HG03442 (cell line): ENCODE measurements around the gene RPH3AL.

Source experiments
- ATAC-seq: cut with Tn5 transposase; IDR thresholded peaks from one replicate; pipeline ENCODE4 v1.9.1; 2021; ENCODE audit warnings: mild to moderate bottlenecking, moderate library complexity; ENCODE audit not compliant: unreplicated experiment

The RPH3AL gene

DNA sequence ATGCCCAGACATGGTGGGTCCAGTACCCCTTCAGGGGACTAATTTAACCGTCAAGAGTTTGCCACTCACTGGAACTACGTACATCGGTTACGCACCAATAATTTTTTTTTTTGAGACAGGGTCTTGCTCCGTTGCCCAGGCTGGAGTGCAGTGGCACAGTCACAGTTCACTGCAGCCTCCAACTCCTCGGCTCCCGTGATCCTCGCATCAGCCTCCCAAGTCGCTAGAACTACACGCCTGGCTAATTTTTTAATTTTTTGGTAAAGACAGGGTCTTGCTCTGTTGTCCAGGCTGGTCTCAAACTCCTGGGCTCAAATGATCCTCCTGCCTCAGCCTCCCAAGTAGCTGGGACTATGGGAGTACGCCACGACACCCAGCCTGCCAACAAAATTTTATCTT is 15.6 kb downstream of the RPH3AL start:
- ATAC-seq, result no peak

DNA sequence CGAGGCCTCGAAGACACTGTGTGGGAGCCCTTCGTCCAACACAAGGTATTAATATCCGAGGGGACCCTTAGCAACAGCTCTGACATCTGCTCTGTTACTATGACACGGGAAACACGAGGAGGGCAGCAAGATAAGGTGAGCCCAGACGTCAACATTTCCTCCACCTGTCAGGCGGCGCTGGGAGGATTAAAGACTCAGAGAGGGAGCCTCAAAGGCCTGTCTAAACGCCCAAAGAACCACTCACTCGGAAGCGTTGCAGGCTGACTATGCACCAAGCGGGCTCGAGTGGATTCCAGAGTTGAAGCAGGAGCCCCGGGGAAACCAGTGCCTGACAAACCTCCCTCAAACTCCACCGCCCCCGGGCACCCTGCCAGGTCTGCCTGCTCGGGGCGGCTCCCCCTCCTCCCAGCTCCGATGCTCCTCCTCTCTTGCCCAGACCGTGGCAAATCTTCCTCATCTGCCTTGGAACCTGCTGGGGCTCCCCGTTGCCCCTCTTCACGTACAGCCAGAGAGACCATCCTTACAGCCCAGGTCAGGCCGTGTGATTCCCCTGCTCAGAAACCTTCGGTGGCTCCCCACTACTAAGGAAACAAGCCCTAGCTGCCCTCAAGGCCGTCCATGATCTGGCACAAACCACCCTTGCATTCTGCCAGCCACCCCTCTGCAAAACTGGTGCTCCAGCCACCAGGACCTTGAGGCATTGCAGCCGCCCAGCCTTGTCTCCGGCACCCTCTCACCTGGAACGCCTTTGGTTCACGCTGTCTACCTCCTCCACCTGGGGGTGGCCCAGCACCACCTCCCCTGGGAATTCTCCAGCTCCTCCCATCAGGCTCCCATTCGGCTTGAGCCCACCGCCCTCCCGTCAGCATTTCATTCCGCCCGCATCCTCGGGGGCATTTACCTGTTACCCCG is 16.2 kb downstream of the RPH3AL start:
- no peak for ATAC-seq

DNA sequence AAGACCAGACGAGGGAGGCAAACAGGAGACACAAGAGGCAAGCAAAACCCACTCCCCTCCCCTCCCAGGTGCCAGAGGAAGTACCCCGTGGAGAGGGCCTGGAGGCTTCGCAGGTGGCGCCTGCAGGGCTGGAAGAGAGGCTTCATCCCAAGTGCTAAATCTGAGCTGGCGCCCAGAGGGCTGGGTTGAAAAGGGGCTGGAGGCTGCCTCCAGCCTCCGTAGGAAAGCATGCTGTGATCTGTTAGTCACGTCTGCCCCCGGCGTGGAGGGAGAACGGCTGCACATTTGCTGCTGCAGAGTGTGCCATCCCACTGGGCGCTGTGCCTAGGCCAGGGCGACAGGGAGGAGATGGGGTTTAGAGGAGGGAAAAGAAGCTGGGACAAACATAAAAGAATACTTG is 16.9 kb downstream of the RPH3AL start:
- no peak for ATAC-seq

DNA sequence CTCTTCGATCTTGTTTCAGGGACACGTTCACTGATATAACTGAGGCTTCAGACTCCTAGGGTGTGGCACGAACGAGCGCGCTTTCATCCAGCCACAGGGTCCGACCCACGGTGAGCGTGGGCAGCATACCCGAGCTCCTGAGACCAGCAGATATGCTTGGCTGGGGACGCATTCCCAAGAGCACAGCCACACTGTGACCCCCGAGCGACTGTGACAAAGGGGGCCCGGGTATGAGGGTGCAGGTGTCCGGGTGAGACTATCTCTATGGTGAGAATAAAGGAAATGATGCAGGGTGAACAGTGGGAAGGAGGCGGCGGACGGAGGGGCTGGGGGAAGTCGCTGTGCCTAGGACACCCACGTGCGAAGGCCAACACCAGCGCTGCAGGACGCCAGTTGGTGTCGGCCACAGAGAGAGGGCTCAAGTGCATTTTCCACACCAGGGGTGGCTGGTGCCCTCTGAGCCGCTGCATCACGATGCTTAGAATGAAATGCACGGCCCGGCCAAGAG is 17.6 kb downstream of the RPH3AL start:
- ATAC-seq, result no peak

DNA sequence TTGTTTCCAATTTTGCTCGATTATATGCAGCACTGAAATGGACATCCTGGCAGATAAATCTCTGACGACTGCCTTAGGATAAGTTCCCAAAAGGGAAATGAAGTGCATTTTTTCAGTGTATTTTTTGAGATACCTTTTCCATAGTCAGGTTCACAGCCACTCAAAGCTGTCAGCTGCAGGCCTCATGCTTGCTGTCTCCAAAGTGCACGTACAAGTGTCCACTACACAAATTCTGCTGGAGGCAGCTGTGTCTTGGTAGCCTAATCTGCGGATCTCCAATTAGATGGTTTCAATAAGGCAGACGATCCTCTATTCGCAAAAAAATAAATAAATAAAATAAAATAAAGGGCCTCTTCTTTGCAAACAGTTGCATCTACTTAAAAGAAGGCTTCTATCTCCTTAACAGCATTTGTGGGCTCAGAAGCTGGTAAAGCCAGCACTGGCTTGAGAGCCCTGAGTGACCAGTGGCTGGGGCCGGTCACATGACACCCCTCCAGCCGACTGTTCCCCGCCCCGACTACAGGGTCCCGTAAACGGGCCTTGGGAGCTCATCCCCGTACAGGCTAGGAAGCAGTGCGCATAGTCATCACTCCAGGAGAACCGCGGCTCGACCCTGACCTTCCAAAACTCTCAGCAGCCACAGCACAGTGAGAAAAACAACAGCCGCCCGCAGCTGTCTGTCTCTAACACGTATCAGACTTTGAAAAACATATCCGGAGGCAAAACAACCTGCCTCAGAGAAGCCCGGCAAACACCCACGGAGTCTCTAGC is 18.8 kb downstream of the RPH3AL start:
- ATAC-seq, result no peak

DNA sequence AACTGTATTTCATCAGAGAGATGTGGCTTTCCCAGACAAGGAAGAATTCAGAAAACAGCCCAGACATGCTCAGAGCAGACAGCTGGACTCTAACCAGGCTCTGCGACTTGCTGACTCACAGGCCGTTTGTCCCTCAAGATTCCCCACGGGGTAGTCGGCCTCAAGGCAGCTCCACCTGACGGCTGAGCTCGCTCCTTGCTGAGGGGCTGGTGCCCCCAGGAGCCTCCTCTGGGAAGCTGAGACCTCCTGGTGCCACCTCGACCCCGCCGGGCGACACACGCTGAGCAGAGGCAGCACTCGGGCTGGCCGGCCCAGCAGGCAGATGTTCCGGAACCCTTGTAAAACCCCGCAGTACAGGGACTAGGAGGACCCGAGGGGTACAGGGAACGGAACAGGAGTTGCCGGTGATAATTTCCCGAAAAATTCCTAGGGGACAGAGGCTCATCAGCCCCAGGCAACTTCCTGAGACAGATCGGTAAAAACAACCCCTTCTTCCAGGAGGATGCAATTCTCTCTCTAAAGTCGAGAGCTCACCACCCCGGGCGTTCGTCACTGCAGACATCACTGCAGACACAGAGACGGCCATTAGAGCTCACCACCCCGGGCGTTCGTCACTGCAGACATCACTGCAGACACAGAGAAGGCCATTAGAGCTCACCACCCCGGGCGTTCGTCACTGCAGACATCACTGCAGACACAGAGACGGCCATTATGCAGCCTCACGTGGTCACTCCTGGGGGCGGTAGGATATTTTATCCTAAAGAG is 19.9 kb downstream of the RPH3AL start:
- no peak for ATAC-seq

DNA sequence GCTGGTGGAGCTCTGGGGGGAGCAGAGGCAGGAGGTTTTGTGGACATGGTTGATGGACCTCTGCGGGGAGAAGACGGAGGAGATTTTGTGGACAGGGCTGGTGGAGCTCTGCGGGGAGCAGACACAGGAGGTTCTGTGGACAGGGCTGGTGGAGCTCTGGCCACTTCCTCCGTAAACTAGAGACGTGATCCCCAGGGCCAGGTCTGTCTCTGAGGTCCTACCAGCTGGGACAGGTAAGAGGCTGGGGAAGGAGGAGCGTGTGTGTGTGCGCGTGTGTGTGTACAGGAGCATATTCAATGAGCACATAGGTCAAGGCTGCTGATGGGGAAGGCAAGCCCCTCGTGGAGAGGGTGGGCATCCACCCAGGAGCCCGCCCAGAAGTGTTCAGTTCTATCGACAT is 20.6 kb downstream of the RPH3AL start:
- ATAC-seq, result no peak

DNA sequence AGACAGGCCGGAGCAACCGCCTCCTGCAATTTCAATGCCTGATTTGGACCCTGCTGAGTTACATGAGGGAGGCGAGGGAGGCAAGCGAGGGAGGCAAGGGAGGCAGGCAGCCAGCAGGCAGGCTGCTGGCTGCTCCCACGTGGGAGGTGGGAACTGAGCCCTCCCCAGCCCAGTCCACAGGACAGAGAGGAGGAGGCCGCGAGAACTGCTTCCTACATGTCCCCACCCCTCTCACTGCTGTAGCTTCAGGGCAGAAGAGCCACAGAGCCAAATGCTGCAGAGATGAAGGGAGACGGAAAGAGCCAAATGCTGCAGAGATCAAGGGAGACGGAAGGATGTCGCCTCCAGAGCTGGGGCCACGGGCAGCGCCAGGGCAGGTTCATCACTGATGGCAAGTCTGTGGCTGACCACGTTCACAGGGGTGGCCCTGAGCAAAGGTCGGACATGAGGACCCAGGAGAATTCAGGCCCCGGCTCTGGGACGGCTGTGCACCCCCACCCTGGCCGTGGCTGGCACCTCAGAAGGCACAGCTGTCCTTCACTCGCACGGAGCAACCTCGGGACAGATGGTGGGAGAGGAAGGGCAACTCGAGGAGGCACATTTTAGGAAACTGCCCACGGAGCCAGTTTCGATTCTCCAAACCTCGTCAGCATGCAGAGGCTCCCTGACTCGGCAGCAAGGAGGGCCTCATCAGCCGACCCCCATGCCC is 21.5 kb downstream of the RPH3AL start:
- ATAC-seq, result no peak

DNA sequence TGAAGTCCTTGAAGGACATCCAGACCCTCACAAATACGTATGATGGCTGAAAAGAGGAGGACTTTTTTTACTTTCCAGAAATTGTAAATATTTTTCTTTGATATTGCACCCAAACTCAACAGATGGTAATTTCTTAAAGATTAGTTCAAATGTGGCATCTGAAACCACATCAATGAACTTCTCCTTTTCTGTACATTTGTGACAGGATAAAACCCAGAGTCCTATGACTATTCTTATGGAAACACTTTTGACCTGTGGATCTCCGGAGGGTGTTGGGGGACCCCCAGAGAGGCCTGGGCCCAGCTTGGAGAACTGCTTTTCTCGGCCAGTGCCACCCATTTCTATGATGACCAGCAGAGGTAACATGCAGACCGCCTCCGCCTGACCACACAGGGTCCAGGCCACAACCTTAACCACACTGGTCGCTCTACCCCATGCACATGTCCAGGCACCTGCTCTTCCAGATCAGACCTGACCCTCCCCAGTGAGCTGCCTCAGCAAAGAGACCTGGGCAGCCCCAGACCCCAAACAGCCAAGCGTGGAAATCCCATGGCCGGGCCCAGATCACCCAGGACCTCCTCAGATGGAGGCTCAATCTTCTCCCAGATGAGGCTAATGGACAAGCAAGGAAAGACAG is 22.7 kb downstream of the RPH3AL start:
- ATAC-seq, result no peak

DNA sequence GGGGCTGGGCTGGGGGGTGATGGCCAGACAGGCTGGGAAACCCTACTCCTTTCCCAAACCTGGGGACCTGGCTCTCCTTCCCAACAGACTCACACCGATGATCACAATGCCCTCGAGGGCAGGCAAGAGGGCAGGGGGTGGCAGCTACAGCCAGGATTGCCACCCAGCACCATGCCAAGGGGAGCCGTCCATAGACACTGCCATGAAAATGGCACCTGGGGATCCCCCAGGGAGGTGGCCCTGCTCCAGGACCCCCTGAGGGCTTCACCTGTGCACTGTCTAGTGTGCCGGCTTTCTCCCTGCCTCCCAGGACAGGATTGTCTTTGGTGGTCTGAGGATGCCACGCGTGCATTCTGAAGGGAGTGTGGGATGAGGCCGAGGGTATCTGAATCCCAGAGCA is 24.6 kb downstream of the RPH3AL start:
- no peak for ATAC-seq

DNA sequence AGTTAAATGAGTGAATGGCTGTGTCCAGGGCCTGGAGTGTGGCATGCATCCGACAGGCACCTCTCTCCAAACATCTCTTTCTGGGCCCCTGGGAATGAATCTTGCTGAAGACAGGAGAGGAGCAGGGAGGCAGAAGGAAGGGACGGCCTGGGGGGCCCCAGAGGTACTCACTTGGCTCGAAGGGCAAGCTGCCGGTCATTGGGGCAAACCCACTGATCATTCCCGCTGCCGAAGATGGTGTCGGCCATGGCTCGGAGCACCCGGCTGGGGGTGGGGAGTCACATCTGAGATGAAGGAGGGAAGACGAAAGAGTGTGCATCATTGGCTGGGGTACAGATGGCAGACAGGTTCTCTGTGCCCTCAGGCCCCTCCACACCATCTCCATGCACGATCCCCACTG is 25.3 kb downstream of the RPH3AL start:
- ATAC-seq, result no peak

DNA sequence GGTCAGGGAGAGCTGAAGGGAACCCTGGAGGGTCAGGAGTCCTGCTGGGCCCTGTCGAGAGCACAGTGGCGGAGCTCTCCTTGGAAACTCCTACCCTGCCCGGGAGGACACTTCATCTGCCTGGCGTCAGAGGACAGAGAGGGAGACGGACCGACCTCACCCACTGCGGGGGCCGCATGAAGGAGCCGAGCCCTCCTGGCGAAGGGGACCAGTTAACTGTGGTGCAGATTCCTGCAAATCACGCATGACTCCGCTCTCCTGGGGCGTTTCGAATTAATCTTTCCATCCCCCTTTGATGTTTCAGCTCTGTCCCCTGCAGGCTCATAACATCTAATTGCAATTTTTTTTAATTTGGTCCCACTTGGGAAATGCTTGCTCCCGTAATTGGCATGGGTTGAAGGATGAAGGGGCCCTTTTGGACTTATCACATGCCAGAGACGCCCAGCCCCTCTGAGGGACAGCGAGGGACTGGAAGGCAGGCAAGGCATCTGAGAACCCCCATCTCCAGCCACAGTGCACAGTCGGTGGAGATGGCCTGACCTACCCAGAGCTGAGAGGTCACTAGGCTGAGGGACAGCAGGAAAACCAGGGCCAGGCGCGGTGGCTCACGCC is 26.5 kb downstream of the RPH3AL start:
- no peak for ATAC-seq

DNA sequence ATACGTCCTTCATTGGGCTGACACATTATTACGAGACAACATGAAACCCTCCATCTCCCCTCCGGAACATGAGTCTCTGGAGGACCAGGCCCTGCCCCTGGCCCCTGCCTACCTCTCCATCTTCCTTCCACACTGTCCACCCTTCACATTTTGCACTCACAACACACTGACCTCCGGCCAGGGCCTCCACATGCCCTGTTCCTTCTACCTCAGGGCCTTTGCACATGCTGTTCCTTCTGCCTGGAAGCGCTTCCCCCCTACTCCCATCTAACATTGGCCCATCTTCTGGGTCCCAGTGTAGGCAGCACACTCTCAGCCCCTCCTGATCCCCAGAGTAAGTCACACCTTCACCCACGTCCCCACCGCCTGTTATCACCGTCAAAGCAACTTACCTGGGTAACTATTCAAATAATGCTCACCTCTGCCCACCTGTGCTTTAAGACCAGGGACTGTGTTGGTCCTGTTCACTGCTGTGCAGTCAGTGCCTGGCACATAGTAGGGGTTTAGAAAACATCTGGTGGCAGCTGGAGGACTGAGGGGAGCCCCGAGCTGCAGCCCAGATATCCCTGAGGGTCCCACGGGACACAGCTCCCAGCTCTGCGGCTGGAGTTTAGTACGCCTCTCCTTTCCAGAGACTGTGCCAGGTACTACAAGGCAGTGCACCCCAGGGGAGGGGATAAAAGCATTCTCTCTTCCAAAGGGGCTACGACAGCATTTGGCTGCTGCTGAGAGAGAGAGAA is 27.2 kb downstream of the RPH3AL start:
- no peak for ATAC-seq

DNA sequence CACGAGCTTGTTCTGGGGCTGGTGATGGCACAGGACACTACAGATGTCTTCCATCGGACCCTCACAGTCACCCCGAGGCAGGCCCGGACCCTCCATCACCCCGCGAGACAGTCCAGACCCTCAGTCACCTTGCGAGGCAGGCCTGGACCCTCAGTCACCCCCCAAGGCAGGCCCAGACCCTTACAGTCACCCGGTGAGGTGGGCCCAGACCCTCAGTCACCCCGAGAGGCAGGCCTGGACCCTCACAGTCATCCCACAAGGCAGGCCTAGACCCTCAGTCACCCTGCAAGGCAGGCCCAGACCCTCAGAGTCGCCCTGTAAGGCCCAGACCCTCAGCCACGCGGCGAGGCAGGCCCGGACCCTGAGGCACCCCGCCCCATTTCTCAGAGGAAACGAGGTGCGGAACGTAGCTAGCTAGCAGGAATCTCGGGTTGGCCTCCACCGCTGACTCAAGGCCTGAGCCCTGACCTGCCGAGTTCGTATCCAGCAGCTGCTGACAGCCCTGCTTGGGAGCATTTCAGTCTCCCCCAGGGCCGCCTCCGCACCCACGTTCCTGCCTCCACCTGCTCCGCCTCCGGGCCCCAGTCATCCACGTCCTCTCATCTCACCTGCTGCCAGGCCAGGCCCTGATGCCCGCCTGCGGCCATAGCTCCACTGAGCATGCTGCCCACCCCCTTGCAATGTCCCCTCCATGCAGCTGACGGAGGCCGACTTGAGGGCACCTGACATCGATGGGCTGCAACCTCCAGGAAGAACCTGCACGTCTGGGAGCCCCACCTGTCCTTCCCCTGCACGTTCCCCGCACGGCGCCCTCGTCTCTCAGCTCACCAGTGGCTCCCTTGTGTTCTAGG is 28.7 kb downstream of the RPH3AL start:
- ATAC-seq, result no peak

DNA sequence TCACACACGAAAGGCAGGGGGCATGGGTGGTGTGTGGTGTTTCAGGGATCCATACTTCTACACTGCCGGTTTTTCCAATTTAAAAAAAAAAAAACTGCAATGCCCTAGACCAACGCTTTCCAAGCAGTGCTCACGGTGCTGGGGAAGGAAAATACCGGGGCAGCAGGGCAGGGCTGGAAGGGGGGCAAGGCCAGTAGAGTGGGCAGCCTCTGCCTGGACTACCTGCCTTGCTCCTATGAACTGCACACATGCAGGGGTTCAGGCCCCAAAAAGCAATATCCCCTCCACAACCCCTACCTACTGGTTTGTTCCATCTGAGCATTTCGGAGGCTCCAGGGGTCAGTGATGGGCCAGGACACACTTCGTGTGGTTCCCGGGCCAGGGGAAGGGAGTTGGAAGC is 29.4 kb downstream of the RPH3AL start:
- ATAC-seq, result no peak

DNA sequence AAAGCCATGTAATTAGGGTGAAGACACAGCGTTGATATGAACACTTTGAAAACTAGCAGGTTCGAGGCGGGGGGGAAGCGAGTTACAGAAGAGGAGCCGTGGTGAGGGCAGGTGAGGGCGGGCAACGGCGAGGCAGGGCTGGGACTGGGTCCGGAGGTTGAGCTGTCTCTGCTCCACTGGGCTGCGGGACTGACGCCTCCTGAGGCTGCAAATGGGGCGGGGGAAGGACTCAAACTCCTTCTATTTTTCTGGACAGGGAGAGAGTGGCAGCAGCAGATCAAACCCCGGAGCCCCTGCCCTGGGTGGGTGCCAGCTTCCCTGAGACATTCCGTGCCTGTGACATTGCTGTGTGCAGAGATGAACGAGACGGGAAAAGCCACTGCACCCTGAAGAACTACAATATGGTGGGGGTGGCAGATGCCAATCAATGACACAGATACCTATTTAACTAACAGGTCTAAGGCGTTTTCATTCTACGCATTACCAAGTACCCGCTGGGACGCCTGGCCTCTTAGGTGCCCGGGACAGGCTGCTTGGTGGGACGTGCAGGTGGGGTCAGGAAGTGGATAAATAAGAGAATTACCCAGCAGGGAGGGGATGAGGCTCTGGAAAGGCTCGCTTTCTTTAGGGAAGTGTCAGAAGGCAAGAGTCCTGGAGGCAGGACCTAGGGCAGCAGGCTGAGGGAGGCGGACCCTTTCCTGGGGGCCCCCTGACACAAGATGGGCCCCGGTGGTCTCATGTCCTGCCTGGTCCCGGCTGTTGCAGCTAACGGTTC is 30.4 kb downstream of the RPH3AL start:
- ATAC-seq, result no peak

DNA sequence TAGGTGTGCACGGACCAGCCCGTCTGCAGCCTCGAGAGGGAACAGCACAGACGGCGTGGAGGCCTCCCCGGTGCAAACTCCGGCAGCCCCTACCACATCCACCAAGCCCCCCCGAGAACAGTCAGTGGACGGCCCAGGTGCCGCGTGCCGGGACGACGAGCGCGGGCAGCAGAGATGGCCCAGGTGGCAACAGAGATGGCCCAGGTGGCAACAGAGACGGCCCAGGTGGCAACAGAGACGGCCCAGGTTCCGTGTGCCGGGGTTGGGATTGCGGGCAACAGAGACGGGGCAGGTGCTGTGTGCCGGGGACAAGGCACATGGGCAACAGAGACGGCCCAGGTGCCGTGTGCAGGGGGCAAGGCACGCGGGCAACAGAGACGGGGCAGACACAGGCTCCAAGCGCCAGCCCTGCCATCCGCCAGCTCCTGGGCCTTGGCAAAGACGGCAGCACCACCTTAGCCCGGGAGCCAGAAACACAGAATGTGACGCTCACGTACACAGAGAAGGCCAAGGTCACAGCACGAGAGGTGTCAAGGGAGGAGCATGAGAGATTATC is 31.1 kb downstream of the RPH3AL start:
- ATAC-seq, result no peak
